OCI-LY3 (cell line): ENCODE measurements around the gene ECE1.

ENCODE experiments used
- H2AFZ ChIP-seq: fragments of 200-600, 300-600 bp; shearing (Covaris generic); 2 replicates; pipeline ENCODE4 v1.6.0; 2014; ENCODE audit warnings: antibody characterized with exemption, low read depth, low read length
- H3K27ac ChIP-seq: fragments of 200-600, 300-600 bp; sonication (generic); 2 replicates; pipeline ENCODE4 v1.5.1; 2014; ENCODE audit warnings: mild to moderate bottlenecking, low read length, moderate library complexity, mixed read lengths
- H3K27me3 ChIP-seq: fragments of 200-600, 300-600 bp; sonication (generic); 2 replicates; pipeline ENCODE4 v1.6.1; 2014; ENCODE audit warnings: low read depth, low read length, mixed read lengths
- H3K36me3 ChIP-seq: fragments of 200-600, 300-600 bp; sonication (generic); replicated peaks from 2 replicates; pipeline ENCODE3; 2014; ENCODE audit warnings: low read depth, low read length, mixed read lengths
- H3K4me1 ChIP-seq: fragments of 300-600, 200-600 bp; sonication (generic); 2 replicates; pipeline ENCODE4 v1.6.1; 2014; ENCODE audit warnings: low read length, mixed read lengths
- H3K4me2 ChIP-seq: fragments of 200-600, 300-600 bp; sonication (generic); 2 replicates; pipeline ENCODE4 v1.6.1; 2014; ENCODE audit warnings: low read length, mixed read lengths
- H3K4me3 ChIP-seq: fragments of 300-600, 200-600 bp; sonication (generic); 2 replicates; pipeline ENCODE4 v1.5.1; 2014; ENCODE audit warnings: antibody characterized with exemption, mild to moderate bottlenecking, low read length, moderate library complexity
- H3K79me2 ChIP-seq: fragments of 300-600, 200-600 bp; shearing (Covaris generic); 2 replicates; pipeline ENCODE4 v1.6.1; 2014; ENCODE audit warnings: mild to moderate bottlenecking, low read length, mixed read lengths
- H3K9ac ChIP-seq: fragments of 300-600, 200-600 bp; shearing (Covaris generic); 2 replicates; pipeline ENCODE4 v1.6.0; 2014; ENCODE audit warnings: mild to moderate bottlenecking, low read length, moderate library complexity
- H3K9me3 ChIP-seq: fragments of 200-600, 300-600 bp; shearing (Covaris generic); 2 replicates; pipeline ENCODE4 v1.6.1; 2014; ENCODE audit warnings: low read length, mixed read lengths; ENCODE audit not compliant: insufficient read depth
- H4K20me1 ChIP-seq: fragments of 200-600, 300-600 bp; sonication (generic); 2 replicates; pipeline ENCODE4 v1.6.1; 2016; ENCODE audit warnings: low read length, mixed read lengths; ENCODE audit not compliant: insufficient read depth
- CTCF ChIP-seq: fragments of 200-600, 300-600 bp; sonication (generic); IDR thresholded peaks from 2 replicates; pipeline ENCODE4 v1.5.1; 2014; ENCODE audit warnings: antibody characterized with exemption, low read length, low read depth
- EZH2phosphoT487 ChIP-seq: fragments of 200-600 bp; shearing (Covaris generic); IDR thresholded peaks from 2 replicates; pipeline ENCODE4 v1.6.1; 2018; ENCODE audit warnings: antibody characterized with exemption, mixed run types, low read depth

The ECE1 gene

DNA sequence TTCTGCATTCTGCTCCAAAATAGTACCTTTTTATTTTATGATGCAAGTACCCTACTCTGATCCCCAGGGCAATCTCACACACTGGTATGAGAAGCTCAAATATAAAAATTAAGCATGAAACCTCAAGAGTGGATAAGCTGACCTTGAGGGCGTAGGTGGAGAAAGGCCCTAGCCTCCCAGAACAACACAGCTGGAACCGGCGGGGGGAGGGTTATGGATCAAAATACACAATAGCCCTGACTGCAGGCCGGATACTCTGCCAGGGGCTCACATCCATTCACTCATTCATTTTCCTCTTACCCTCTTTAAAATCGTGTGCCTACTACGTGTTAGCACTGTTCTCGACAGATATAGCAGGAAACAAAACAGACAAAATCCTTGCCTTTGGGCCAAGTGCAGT is 32.8 kb upstream of the ECE1 start:
- Histone ChIP-seq H3K4me1 (peaks cover 41% of the 10 kb centered on the region), H3K4me3 (no peak overlapping the region), H4K20me1 (0 out of 2 replicates have a peak, but pooled peaks cover 20% of the 10 kb centered on the region), H3K27me3 (no peaks in the 10 kb centered on the region), H2AFZ (no peak overlapping the region), H3K36me3 (peaks cover under 1% of the 10 kb centered on the region), H3K4me2 (no peak overlapping the region), H3K27ac (no peak overlapping the region), H3K79me2 (peaks cover 95% of the 10 kb centered on the region), H3K9ac (no peak overlapping the region), H3K9me3 (no peaks in the 10 kb centered on the region)
- TF ChIP-seq EZH2phosphoT487, result no peak
- no peak for TF ChIP-seq CTCF

- H3K9me3 ChIP-seq, result no peaks in the 10 kb centered on the region
- H3K36me3 ChIP-seq, result no peaks in the 10 kb centered on the region
- H3K4me2 ChIP-seq, result no peak overlapping the region
- TF ChIP-seq CTCF, result no peak
- no peak for TF ChIP-seq EZH2phosphoT487
- no peak overlapping the region for H3K9ac ChIP-seq
- no peak overlapping the region for H3K4me3 ChIP-seq
- H3K4me1 ChIP-seq, result peaks cover 40% of the 10 kb centered on the region
- no peak overlapping the region for H3K27ac ChIP-seq
- H3K27me3 ChIP-seq, result no peaks in the 10 kb centered on the region
- H4K20me1 ChIP-seq, result 0 out of 2 replicates have a peak, but pooled peaks cover 20% of the 10 kb centered on the region
- H3K79me2 ChIP-seq, result peaks cover 95% of the 10 kb centered on the region
- H2AFZ ChIP-seq, result no peak overlapping the region
Observed at GRCh38 chr1:21322681-21323016, 32.4 kb upstream of the ECE1 start.

DNA sequence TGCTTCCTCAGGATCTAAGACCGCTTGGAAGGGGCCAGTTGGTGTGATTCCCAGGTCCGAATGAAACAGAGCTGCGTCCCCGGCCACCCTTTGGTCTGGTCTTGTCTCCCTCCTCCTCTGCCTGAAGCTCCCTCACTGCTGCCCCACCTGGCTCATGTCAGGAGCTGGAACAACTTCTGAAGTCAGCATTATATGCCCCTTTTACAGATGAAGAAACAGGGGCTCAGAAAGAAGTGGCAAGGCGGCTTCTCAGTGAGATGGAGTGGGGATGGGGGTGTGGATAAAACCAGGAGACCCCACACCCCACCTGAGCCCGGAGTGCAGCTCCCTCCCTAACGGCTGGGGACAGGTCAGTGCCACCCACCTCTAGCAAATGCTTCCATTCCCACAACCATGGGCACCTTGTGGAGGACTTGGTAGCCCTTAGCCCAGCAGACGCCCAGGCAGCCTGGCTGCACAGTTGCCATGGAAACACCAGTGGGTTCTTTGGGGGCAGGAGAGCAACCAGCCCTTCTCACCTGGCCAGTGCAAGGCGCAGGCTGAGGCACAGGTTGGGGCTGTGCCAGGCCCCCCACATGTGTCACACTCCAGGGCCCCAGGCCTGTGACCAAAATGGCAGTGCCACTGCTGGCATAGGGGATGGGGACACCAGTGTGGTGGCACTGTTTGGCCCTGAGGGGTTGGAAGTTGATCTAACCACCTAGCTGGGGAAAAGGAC is 31.9 kb upstream of the ECE1 start:
- H3K4me1 ChIP-seq, result peaks cover 34% of the 10 kb centered on the region
- H3K4me3 ChIP-seq, result no peak overlapping the region
- H4K20me1 ChIP-seq, result 0 out of 2 replicates have a peak, but pooled peaks cover 20% of the 10 kb centered on the region
- H3K4me2 ChIP-seq, result no peak overlapping the region
- TF ChIP-seq CTCF (no peak), EZH2phosphoT487 (no peak)
- no peaks in the 10 kb centered on the region for H3K9me3 ChIP-seq
- no peak overlapping the region for H2AFZ ChIP-seq
- no peaks in the 10 kb centered on the region for H3K27me3 ChIP-seq
- peaks cover 95% of the 10 kb centered on the region for H3K79me2 ChIP-seq
- no peak overlapping the region for H3K27ac ChIP-seq
- no peaks in the 10 kb centered on the region for H3K36me3 ChIP-seq
- H3K9ac ChIP-seq, result no peak overlapping the region

- Histone ChIP-seq H3K4me3 (no peak overlapping the region), H3K9me3 (no peaks in the 10 kb centered on the region), H3K4me2 (no peak overlapping the region), H3K4me1 (peaks cover 19% of the 10 kb centered on the region), H4K20me1 (peaks cover 28% of the 10 kb centered on the region; the same call in 1 of the 2 replicates), H3K27me3 (no peaks in the 10 kb centered on the region), H3K79me2 (peaks cover 93% of the 10 kb centered on the region), H3K27ac (no peak overlapping the region), H3K9ac (no peak overlapping the region), H3K36me3 (no peaks in the 10 kb centered on the region), H2AFZ (no peak overlapping the region)
- TF ChIP-seq CTCF (no peak), EZH2phosphoT487 (no peak)
Observed at GRCh38 chr1:21320410-21321108, 30.3 kb upstream of the ECE1 start.
